Measurements from ENCODE around the gene PICK1. TPM values are rescaled to one million over a fixed set of nuclear protein-coding genes. Genes with fewer than 3 reads are reported as not detected.

PICK1 gene
- total RNA-seq, 2 experiments from 2014 or later: 13.9 to 14.9 TPM

GRCh38 chr22:38051900-38052862, 5.0 kb upstream of the PICK1 start:
- Mint-ChIP-seq H3K27me3 (peaks cover 3% of the 10 kb centered on the region), H3K36me3 (ENCODE audit: low read depth) (no peaks in the 10 kb centered on the region), H3K4me1 (ENCODE audit: low read depth) (peaks cover 6% of the 10 kb centered on the region), H3K9me3 (no peaks in the 10 kb centered on the region), H3K4me3 (no peak overlapping the region), H3K27ac (no peak overlapping the region)
- CTCF ChIA-PET: interaction anchor here (0.6 to 2.4 kb wide), 80 partner anchors 8 to 707 kb away, joined by 3 to 30 read pairs (median 4); partner anchors contain the start of genes CSNK1E, DMC1, PLA2G6 and TOMM22
- intact Hi-C loops (cut with micrococcal nuclease): loop anchor here (10.0 kb wide), 1 partner anchor 303 kb away; no protein-coding TSS in a partner anchor
- ATAC-seq: peak; percentile 83
- peak; percentile 88 for TF ChIP-seq CTCF (IDR thresholded peaks at IDR 0.05)
- peak; percentile 90 for DNase-seq
- POLR2A ChIA-PET: no interaction called here

- no peak for ATAC-seq
- Mint-ChIP-seq H3K27me3 (no peaks in the 10 kb centered on the region), H3K27ac (no peak overlapping the region), H3K36me3 (ENCODE audit: low read depth) (peaks cover 10% of the 10 kb centered on the region), H3K4me3 (no peak overlapping the region), H3K9me3 (no peaks in the 10 kb centered on the region), H3K4me1 (ENCODE audit: low read depth) (peaks cover 6% of the 10 kb centered on the region)
- ChIA-PET POLR2A (interaction anchor here (0.7 kb wide), 1 partner anchor 854 kb away, joined by 4 read pairs; no protein-coding TSS in a partner anchor), CTCF (no interaction called here)
- no peak for TF ChIP-seq CTCF (IDR thresholded peaks at IDR 0.05)
- no peak for DNase-seq
- intact Hi-C loops (cut with micrococcal nuclease): no loop called here
These were observed 5.6 kb downstream of the PICK1 start for GRCh38 chr22:38062791-38063190.

GRCh38 chr22:38065539-38065938, 8.3 kb downstream of the PICK1 start:
- intact Hi-C loops (cut with micrococcal nuclease): no loop called here
- no peak overlapping the region for H3K4me3 Mint-ChIP-seq
- ChIA-PET CTCF (interaction anchor here (1.4 kb wide), 1 partner anchor 14 kb away, joined by 5 read pairs; no protein-coding TSS in a partner anchor), POLR2A (interaction anchor here (1.0 kb wide), 1 partner anchor 225 kb away, joined by 3 read pairs; no protein-coding TSS in a partner anchor)
- peaks cover 15% of the 10 kb centered on the region for H3K36me3 Mint-ChIP-seq (ENCODE audit: low read depth)
- H3K4me1 Mint-ChIP-seq (ENCODE audit: low read depth): no peaks in the 10 kb centered on the region
- H3K27ac Mint-ChIP-seq: no peak overlapping the region
- H3K27me3 Mint-ChIP-seq: no peaks in the 10 kb centered on the region
- DNase-seq (no peak), ATAC-seq (no peak)
- no peak for TF ChIP-seq CTCF (IDR thresholded peaks at IDR 0.05)
- H3K9me3 Mint-ChIP-seq: no peaks in the 10 kb centered on the region

- ChIA-PET CTCF (interaction anchor here (1.4 kb wide), 1 partner anchor 15 kb away, joined by 5 read pairs; no protein-coding TSS in a partner anchor), POLR2A (interaction anchor here (0.6 kb wide), 1 partner anchor 9 kb away, joined by 4 read pairs; the partner anchor contains the start of gene PICK1)
- Mint-ChIP-seq H3K4me1 (ENCODE audit: low read depth) (no peaks in the 10 kb centered on the region), H3K27me3 (no peaks in the 10 kb centered on the region), H3K27ac (no peak overlapping the region), H3K36me3 (ENCODE audit: low read depth) (peaks cover 14% of the 10 kb centered on the region), H3K4me3 (no peak overlapping the region), H3K9me3 (no peaks in the 10 kb centered on the region)
- no peak for TF ChIP-seq CTCF (IDR thresholded peaks at IDR 0.05)
- intact Hi-C loops (cut with micrococcal nuclease): no loop called here
- ATAC-seq (no peak), DNase-seq (no peak)
These were observed 9.3 kb downstream of the PICK1 start for GRCh38 chr22:38066381-38067027.
